Peyer's patch (tissue), 4 donors: ENCODE measurements around the gene CFAP107. TPM values are rescaled to one million over a fixed set of nuclear protein-coding genes. Genes with fewer than 3 reads are reported as not detected.

Experiments used
- DNase-seq, 3 donors: peaks; one replicate each; pipeline ENCODE4 v3.0.0-alpha.2; 2017 to 2019
- H3K27ac ChIP-seq, 4 donors: fragments of 200-600 bp; sonication (generic); one replicate each; pipeline ENCODE4 v1.5.1; 2016 to 2019
- H3K27me3 ChIP-seq, 2 donors: fragments of 200-600 bp; sonication (generic); one replicate each; pipeline ENCODE4 v1.5.1; 2019
- H3K36me3 ChIP-seq, 3 donors: fragments of 200-600 bp; sonication (generic); one replicate each; pipeline ENCODE4 v1.5.1; 2016 to 2019
- H3K4me1 ChIP-seq, 4 donors: fragments of 200-600 bp; sonication (generic); one replicate each; pipeline ENCODE4 v1.5.1; 2016 to 2019
- H3K4me3 ChIP-seq, 4 donors: fragments of 200-600 bp; sonication (generic); 1 replicate in 3 of 4; 2 replicates in 1 of 4; pipeline ENCODE4 v1.5.1; 2016 to 2019; ENCODE audit warnings: mild to moderate bottlenecking in 1 of 4
- H3K9me3 ChIP-seq, 4 donors: fragments of 200-600 bp; sonication (generic); one replicate each; pipeline ENCODE4 v1.5.1; 2016 to 2019; ENCODE audit warnings: mild to moderate bottlenecking in 1 of 4
- POLR2A ChIP-seq, 2 donors: fragments of 450-650 bp; IDR thresholded peaks; one replicate each; pipeline ENCODE4 v1.5.1; 2017; ENCODE audit warnings: antibody characterized with exemption in 2 of 2, mild to moderate bottlenecking in 2 of 2, moderate library complexity in 2 of 2
- total RNA-seq, 4 donors: library from RNA; depleted of rRNA; stranded (reverse); fragments of >200 nt; gene quantifications; one replicate each; pipeline ENCODE4 v1.1.0, GENCODE V29; 2016
- TF ChIP-seq, protein P1 (sequence below), 6 experiments: fragments of 450-650 bp in 4 of 6; fragments of 200-600 bp in 2 of 6; sonication (generic) in 1 of 6; IDR thresholded peaks; one replicate each; pipeline ENCODE4 v1.5.1; 2017 to 2019; ENCODE audit warnings: antibody characterized with exemption in 6 of 6, mild to moderate bottlenecking in 3 of 6, moderate library complexity in 1 of 6

The CFAP107 gene
- total RNA-seq, 4 donors from 2014 or later: not detected

DNA sequence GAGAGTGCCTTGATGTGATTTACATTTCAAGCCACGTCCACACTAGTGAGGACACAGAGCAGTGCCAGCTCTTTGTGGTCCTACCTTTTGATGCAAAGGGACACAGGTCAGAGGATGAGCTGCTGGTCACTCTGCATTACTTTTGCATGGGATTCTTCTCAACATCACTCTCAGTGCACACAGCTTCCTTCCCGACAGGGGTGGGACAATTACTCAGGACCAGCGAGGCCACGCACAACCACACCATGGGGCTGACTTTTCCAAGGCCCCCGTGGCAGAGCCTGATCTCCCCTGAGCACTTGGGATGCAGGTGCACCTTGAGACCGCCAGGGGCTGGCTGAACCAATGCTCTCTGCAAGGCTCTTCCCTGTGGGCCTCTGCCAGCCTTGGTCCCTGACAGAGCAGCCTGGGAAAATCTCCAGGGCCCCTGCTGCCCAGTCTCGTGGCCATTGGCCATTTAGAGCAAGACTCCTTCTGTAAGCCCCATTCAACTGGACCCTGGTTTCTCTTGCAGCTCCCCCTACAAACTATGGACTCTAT lies 14.3 kb downstream of the CFAP107 start:
- Histone ChIP-seq H3K4me3 (no peak overlapping the region), H3K27me3 (no peaks in the 10 kb centered on the region), H3K4me1 (no peaks in the 10 kb centered on the region), H3K27ac (no peak overlapping the region), H3K9me3 (no peaks in the 10 kb centered on the region), H3K36me3 (no peaks in the 10 kb centered on the region)
- TF ChIP-seq, protein P1, sequence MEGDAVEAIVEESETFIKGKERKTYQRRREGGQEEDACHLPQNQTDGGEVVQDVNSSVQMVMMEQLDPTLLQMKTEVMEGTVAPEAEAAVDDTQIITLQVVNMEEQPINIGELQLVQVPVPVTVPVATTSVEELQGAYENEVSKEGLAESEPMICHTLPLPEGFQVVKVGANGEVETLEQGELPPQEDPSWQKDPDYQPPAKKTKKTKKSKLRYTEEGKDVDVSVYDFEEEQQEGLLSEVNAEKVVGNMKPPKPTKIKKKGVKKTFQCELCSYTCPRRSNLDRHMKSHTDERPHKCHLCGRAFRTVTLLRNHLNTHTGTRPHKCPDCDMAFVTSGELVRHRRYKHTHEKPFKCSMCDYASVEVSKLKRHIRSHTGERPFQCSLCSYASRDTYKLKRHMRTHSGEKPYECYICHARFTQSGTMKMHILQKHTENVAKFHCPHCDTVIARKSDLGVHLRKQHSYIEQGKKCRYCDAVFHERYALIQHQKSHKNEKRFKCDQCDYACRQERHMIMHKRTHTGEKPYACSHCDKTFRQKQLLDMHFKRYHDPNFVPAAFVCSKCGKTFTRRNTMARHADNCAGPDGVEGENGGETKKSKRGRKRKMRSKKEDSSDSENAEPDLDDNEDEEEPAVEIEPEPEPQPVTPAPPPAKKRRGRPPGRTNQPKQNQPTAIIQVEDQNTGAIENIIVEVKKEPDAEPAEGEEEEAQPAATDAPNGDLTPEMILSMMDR (IDR thresholded peaks at IDR 0.05): no peak
- no peak for TF ChIP-seq POLR2A (IDR thresholded peaks at IDR 0.05)
- no peak for DNase-seq

DNA sequence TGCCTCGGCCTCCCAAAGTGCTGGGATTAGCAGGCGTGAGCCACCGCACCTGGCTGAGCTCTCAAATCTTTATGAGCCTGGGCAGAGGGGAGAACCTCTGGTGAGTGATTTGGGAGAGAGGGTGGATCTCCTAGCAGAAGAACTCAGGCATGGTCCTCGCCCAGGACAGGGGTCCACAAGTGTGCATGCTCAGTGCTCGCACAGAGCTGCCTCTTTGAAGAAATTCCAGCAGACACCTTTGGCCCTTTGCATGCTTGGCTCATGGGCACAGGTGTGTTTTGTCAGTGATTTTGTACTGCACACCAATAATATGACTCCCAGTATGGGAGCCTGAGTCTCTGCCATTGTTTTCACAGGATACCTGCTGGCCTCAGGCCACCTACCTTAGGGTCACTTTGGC lies 15.8 kb downstream of the CFAP107 start:
- Histone ChIP-seq H3K36me3 (no peaks in the 10 kb centered on the region), H3K4me1 (no peaks in the 10 kb centered on the region), H3K27me3 (no peaks in the 10 kb centered on the region), H3K27ac (no peak overlapping the region), H3K9me3 (no peaks in the 10 kb centered on the region), H3K4me3 (no peak overlapping the region)
- DNase-seq: no peak
- no peak for TF ChIP-seq POLR2A (IDR thresholded peaks at IDR 0.05)
- TF ChIP-seq, protein P1 (IDR thresholded peaks at IDR 0.05): no peak

DNA sequence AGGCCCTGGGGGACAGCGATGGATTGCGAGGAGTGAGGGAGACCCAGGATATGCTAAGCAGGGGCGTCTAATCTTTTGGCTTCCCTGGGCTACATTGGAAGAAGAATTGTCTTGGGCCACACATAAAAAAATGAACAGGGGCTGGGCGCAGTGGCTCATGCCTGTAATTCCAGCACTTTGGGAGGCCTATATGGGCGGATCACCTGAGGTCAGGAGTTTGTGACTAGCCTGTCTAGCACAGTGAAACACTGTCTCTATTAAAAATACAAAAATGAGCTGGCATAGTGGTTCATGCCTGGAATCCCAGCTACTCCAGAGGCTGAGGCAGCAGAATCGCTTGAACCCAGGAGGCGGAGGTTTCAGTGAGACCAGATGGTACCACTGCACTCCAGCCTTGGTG lies 16.8 kb downstream of the CFAP107 start:
- TF ChIP-seq, protein P1 (IDR thresholded peaks at IDR 0.05): no peak
- TF ChIP-seq POLR2A (IDR thresholded peaks at IDR 0.05): no peak
- Histone ChIP-seq H3K4me1 (no peaks in the 10 kb centered on the region), H3K27me3 (no peaks in the 10 kb centered on the region), H3K9me3 (no peaks in the 10 kb centered on the region), H3K27ac (no peak overlapping the region), H3K36me3 (no peaks in the 10 kb centered on the region), H3K4me3 (no peak overlapping the region)
- DNase-seq: no peak

DNA sequence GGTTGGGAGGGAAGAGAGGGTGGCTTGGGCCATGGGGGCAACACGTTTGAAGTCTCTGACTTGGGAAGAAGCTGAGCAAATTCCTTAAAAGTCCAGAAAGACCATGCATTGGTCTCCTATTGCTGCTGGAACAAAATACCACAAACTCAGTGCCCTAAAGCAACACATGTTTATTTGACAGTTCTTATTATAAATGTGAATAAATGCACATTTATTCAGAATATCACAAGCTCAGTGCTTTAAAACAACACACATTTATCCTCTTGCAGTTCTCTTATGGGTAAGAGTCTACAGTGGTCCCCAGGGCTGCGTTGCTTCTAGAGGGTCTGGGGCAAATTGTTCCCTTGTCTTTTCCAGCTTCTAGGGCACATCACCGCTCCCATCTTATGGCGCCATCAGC lies 17.5 kb downstream of the CFAP107 start:
- Histone ChIP-seq H3K36me3 (no peaks in the 10 kb centered on the region), H3K27ac (no peak overlapping the region), H3K27me3 (no peaks in the 10 kb centered on the region), H3K9me3 (no peaks in the 10 kb centered on the region), H3K4me3 (no peak overlapping the region), H3K4me1 (no peaks in the 10 kb centered on the region)
- DNase-seq: no peak
- TF ChIP-seq POLR2A (IDR thresholded peaks at IDR 0.05): no peak
- TF ChIP-seq, protein P1 (IDR thresholded peaks at IDR 0.05): no peak

DNA sequence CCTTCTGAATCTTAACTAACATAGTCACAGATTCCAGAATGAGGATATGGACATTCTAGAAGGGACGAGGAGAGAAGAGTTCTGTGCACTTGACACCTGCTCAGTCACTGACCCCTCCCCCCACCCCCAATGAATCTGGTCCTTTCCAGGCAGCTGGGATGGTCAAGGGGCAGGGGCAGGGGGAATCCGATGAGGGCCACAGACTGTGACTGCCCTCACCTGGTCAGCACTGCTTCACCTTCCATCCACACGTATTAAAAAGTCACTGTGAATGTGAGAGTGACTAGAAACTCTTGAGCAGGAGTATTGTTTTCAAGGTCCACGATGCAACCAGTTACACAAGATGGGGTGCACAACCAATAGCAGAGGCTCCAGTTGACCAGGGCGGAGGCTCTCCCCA lies 18.0 kb downstream of the CFAP107 start:
- Histone ChIP-seq H3K27ac (no peak overlapping the region), H3K4me3 (no peak overlapping the region), H3K27me3 (no peaks in the 10 kb centered on the region), H3K4me1 (no peaks in the 10 kb centered on the region), H3K9me3 (no peaks in the 10 kb centered on the region), H3K36me3 (no peaks in the 10 kb centered on the region)
- no peak for TF ChIP-seq POLR2A (IDR thresholded peaks at IDR 0.05)
- TF ChIP-seq, protein P1 (IDR thresholded peaks at IDR 0.05): no peak
- no peak for DNase-seq

DNA sequence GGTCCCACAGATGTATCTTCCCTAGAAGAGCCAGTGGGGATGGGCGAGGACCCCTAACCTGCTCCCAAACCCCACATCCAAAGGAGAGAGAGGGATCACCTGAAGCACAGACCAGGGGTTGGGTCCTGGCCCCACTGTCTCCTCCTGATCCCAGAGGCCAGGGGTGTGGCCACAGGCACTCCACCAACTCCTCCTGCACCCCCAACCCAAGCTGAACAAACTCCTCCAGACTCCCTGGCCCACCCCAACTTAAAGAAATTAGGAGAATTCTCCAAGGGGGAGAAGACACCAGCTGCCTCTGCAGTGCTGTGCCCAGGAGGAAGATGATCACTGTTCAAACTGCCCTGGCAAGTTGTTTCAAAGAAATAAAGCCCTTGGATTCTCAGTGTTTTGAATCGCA lies 23.0 kb downstream of the CFAP107 start:
- no peak for DNase-seq
- no peaks in the 10 kb centered on the region for H3K4me1 ChIP-seq
- no peak overlapping the region for H3K27ac ChIP-seq
- H3K4me3 ChIP-seq: no peak overlapping the region
- H3K9me3 ChIP-seq: no peaks in the 10 kb centered on the region
- no peaks in the 10 kb centered on the region for H3K36me3 ChIP-seq
- H3K27me3 ChIP-seq: no peaks in the 10 kb centered on the region
- TF ChIP-seq, protein P1 (IDR thresholded peaks at IDR 0.05): no peak
- TF ChIP-seq POLR2A (IDR thresholded peaks at IDR 0.05): no peak
